HG02840 (cell line): Measurements from ENCODE around the gene SESN2.

Experiments used
- ATAC-seq: cut with Tn5 transposase; IDR thresholded peaks from one replicate; pipeline ENCODE4 v1.9.1; 2021; ENCODE audit warnings: mild to moderate bottlenecking, moderate library complexity, moderate number of reproducible peaks; ENCODE audit not compliant: unreplicated experiment, low FRiP score

The SESN2 gene

GRCh38 chr1:28249013-28249865, 10.1 kb upstream of the SESN2 start:
- ATAC-seq: no peak

- no peak for ATAC-seq
These were observed 9.4 kb upstream of the SESN2 start for GRCh38 chr1:28249866-28250295.

GRCh38 chr1:28256197-28256827, 3.0 kb upstream of the SESN2 start:
- ATAC-seq: no peak

- no peak for ATAC-seq
These were observed 1.6 kb upstream of the SESN2 start for GRCh38 chr1:28257736-28258135.

GRCh38 chr1:28258628-28259251, 578 bp upstream of the SESN2 start:
- no peak for ATAC-seq

GRCh38 chr1:28259934-28260802, 850 bp downstream of the SESN2 start:
- ATAC-seq: no peak

GRCh38 chr1:28260803-28261174, 1.5 kb downstream of the SESN2 start:
- no peak for ATAC-seq

- no peak for ATAC-seq
These were observed 5.6 kb downstream of the SESN2 start for GRCh38 chr1:28264897-28265296.

- no peak for ATAC-seq
These were observed 6.3 kb downstream of the SESN2 start for GRCh38 chr1:28265577-28265976.

- no peak for ATAC-seq
These were observed 7.6 kb downstream of the SESN2 start for GRCh38 chr1:28266920-28267322.

- no peak for ATAC-seq
These were observed 8.3 kb downstream of the SESN2 start for GRCh38 chr1:28267633-28268032.

- ATAC-seq: no peak
These were observed 10.2 kb downstream of the SESN2 start for GRCh38 chr1:28269529-28269928.

GRCh38 chr1:28272215-28272852, 13.0 kb downstream of the SESN2 start:
- no peak for ATAC-seq

GRCh38 chr1:28273216-28273860, 14.0 kb downstream of the SESN2 start:
- no peak for ATAC-seq

GRCh38 chr1:28278763-28279162, 19.4 kb downstream of the SESN2 start:
- no peak for ATAC-seq

GRCh38 chr1:28279721-28280120, 20.4 kb downstream of the SESN2 start:
- ATAC-seq: no peak

- no peak for ATAC-seq
These were observed 21.2 kb downstream of the SESN2 start for GRCh38 chr1:28280501-28280900.

- ATAC-seq: no peak
These were observed 21.7 kb downstream of the SESN2 start for GRCh38 chr1:28280977-28281381.

GRCh38 chr1:28281608-28282425, 22.5 kb downstream of the SESN2 start:
- no peak for ATAC-seq
